ENCODE data around the gene SLC25A5.
A peak's percentile ranks its signal among the peaks of the same experiment; 100 is the strongest.

SLC25A5 gene

DNA sequence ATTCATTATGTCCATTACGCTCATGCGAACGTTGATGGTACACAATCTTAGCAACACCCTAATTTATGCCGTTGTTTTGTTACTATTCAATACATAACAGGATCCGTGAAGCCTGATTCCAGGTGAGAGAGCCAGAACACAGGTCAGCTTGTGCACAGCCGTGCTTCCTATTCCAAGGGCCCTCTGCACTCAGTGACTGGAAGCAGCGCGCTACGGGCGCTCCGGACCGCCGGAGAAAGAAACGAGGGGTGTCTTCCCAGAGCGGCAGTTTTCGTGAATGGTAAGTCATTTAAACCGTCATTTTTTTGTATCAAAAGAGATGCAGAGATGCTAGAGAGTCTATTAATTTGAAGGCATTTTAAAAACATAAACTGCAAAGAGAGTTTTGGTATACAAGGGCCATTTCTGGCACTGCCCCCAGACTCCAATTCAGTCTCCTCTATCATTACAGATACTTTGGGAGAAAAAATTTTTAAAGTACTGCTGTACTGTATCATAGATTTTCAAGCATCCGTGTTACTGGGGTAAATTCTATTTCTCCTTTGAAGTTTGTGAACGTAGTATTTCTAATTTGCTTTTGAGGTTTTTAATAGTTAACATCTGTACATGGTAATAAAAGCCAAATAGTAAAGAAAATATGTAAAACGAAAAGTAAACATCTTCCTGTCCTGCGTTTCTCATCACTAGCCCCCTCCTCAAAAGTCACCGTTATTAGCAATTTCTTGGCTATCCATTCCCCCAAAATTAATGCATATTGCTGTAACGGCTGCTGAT lies 6.6 kb downstream of the SLC25A5 start:
- TF ChIP-seq, protein P1, sequence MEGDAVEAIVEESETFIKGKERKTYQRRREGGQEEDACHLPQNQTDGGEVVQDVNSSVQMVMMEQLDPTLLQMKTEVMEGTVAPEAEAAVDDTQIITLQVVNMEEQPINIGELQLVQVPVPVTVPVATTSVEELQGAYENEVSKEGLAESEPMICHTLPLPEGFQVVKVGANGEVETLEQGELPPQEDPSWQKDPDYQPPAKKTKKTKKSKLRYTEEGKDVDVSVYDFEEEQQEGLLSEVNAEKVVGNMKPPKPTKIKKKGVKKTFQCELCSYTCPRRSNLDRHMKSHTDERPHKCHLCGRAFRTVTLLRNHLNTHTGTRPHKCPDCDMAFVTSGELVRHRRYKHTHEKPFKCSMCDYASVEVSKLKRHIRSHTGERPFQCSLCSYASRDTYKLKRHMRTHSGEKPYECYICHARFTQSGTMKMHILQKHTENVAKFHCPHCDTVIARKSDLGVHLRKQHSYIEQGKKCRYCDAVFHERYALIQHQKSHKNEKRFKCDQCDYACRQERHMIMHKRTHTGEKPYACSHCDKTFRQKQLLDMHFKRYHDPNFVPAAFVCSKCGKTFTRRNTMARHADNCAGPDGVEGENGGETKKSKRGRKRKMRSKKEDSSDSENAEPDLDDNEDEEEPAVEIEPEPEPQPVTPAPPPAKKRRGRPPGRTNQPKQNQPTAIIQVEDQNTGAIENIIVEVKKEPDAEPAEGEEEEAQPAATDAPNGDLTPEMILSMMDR (IDR thresholded peaks at IDR 0.05; ENCODE audit: low read length, missing control alignments), result no peak
- no peak for DNase-seq (ENCODE audit: low read depth)
- H3K4me3 ChIP-seq (replicated peaks; ENCODE audit: low read depth, low read length), result no peak overlapping the region

DNA sequence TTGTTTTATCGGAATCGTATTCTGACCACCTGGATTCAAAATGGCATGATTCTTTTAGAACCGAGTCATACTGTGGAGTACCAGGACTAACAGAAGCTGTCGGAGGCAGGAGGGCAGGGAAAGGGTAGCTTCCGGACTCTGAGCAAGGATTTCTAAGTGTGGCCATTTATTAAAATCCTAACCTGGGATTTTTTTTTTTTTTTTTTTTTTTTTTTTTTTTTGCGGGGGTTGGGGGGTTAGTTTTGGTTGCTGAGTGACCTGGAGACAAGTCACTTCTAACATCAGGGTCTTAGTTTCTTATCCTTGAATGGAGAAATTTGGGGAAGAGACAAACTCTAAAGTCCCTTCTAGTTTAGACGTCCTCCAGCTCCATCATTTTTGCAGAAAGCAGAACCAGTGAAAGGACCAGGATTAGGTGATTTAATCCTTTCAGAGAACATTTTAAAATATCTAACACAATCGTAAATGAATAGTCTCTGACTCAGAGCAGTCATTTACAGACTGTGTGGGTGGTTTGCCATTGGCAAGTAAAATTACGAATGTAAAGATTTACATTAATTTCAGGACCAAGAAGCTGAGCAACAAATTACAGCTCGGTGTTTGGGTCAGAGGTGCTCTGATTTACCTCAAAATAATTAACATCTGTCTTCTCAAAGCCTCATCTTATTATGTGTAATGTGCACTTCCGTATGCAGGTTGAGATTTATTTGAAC lies 7.3 kb downstream of the SLC25A5 start:
- no peak for DNase-seq (ENCODE audit: low read depth)
- no peak overlapping the region for H3K4me3 ChIP-seq (replicated peaks; ENCODE audit: low read depth, low read length)

DNA sequence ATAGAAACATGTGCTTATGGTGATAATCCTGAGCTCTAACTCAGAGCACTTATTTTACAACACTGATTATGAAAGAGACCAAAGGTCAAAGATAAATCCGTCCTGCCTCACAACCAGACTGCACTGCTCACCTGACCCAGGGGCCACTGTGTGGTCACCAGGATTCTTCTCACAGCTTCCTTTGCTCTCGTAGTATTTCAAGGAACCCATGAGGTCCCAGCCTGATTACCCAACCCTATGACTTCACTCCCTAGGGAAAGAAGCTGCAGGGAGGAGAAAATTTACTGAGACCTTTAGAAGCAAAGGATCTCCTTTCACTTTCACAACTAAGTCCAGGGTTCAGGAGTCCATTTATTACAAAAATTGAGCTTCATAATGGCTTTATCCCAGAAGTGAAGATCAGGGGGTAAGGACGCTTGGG lies 9.6 kb downstream of the SLC25A5 start:
- peak overlapping the region; percentile 17 for H3K4me3 ChIP-seq (replicated peaks; ENCODE audit: low read depth, low read length)
- DNase-seq (ENCODE audit: low read depth), result peak; percentile 91
- TF ChIP-seq, protein P1 (IDR thresholded peaks at IDR 0.05; ENCODE audit: low read length, missing control alignments), result no peak

More for the DNA sequence above, 7.3 kb downstream of the SLC25A5 start:
- TF ChIP-seq, protein P1 (IDR thresholded peaks at IDR 0.05; ENCODE audit: low read length, missing control alignments), result no peak

DNA sequence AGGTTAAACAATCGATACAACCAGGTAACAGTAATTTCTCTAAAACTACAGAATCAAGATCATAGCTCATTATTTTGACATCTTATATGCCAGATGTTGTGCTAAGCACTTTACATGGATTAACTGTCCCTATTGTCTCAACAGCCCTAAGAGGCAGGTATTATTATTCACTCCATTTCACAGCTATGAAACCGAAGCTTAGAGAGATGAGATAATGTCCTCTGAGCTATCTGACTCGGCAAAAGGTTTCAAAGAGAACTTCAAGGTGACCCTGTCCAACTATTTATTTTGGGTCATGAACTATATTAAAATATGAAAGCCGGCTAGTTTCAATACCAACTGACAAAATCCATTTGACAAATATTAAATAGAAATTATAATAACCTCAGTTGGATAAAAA lies 10.3 kb downstream of the SLC25A5 start:
- no peak overlapping the region for H3K4me3 ChIP-seq (replicated peaks; ENCODE audit: low read depth, low read length)
- TF ChIP-seq, protein P1 (IDR thresholded peaks at IDR 0.05; ENCODE audit: low read length, missing control alignments), result no peak
- DNase-seq (ENCODE audit: low read depth), result no peak

DNA sequence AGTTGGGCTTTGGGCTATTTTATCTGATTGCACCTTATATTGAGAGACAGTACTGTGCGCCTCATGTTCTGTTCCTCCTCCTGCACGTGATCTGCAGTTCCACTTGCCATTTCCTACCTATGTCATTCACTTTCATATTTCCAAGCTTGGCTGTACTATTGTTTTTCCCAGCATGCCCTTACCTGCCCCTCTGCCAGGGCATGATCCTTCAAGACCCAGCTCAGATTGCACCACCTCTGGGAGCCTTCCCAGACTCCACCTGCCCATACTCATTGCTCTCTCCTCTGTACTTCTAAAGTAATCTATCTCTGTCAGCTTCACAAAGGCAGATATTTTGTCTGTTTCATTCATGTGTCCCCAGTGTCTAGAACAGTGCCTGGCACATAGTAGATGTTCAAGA lies 11.6 kb downstream of the SLC25A5 start:
- TF ChIP-seq, protein P1 (IDR thresholded peaks at IDR 0.05; ENCODE audit: low read length, missing control alignments), result no peak

DNA sequence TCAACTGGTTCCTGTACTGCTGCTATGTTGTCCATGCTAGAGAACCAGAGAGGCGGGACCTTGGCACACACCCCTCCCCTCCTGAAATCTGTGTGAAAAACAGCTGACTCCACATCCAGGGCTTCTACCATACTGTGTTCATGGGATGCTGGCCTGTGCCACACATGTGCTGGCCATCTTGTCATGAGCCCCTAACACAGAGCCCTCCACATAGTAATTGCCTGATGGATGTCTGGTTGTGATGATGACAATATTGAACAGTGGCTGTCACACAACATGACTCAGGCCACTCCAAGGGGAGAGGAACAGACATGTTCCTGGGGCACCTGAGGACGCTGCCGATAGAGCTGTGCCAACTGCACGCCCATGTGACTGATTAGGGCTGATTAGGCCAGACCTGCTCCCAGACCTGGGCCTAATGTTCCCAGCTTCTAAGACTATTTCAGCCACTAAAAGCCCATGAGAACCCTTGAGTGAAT lies 13.1 kb downstream of the SLC25A5 start:
- peak; percentile 36 for DNase-seq (ENCODE audit: low read depth)
- TF ChIP-seq, protein P1 (IDR thresholded peaks at IDR 0.05; ENCODE audit: low read length, missing control alignments), result no peak
- H3K4me3 ChIP-seq (replicated peaks; ENCODE audit: low read depth, low read length), result no peak overlapping the region

More for the DNA sequence above, 11.6 kb downstream of the SLC25A5 start:
- no peak overlapping the region for H3K4me3 ChIP-seq (replicated peaks; ENCODE audit: low read depth, low read length)
- DNase-seq (ENCODE audit: low read depth), result no peak
